Prostate gland (tissue), 2 donors: ENCODE measurements around the gene AGPAT2. TPM values are rescaled to one million over a fixed set of nuclear protein-coding genes. Genes with fewer than 3 reads are reported as not detected.
A peak's percentile ranks its signal among the peaks of the same experiment; 100 is the strongest.

Experiments used
- DNase-seq: peaks from one replicate; pipeline ENCODE4 v3.0.0-alpha.2; 2019; ENCODE audit warnings: low spot score
- H3K27ac ChIP-seq, 2 donors: fragments of 200-600 bp; sonication (generic); 2 replicates each; pipeline ENCODE4 v1.5.1; 2017 to 2019
- H3K27me3 ChIP-seq: fragments of 200-600 bp; sonication (generic); replicated peaks from 2 replicates; pipeline ENCODE4 v1.5.1; 2019; ENCODE audit not compliant: insufficient read depth
- H3K36me3 ChIP-seq, 2 donors: fragments of 200-600 bp; sonication (generic); 1 replicate in 1 of 2; 2 replicates in 1 of 2; pipeline versions ENCODE4 v1.5.1 to v1.8.1; 2017 to 2019
- H3K4me1 ChIP-seq: fragments of 200-600 bp; sonication (generic); replicated peaks from 2 replicates; pipeline ENCODE4 v1.5.1; 2019
- H3K4me3 ChIP-seq, 2 donors: fragments of 200-600 bp; sonication (generic); 2 replicates each; pipeline ENCODE4 v1.5.1; 2017 to 2019
- H3K9me3 ChIP-seq: fragments of 200-600 bp; sonication (generic); 2 replicates; pipeline ENCODE4 v1.5.1; 2017
- CTCF ChIP-seq, 4 experiments: fragments of 200-600 bp in 2 of 4; fragments of 450-650 bp in 2 of 4; sonication (generic) in 2 of 4; IDR thresholded peaks; 1 replicate in 3 of 4; 2 replicates in 1 of 4; pipeline ENCODE4 v1.5.1; 2016 to 2019; ENCODE audit warnings: antibody characterized with exemption in 4 of 4, mild to moderate bottlenecking in 2 of 4, moderate library complexity in 2 of 4
- POLR2A ChIP-seq: fragments of 450-650 bp; IDR thresholded peaks from one replicate; pipeline ENCODE4 v1.6.1; 2016; ENCODE audit warnings: antibody characterized with exemption, mild to moderate bottlenecking
- POLR2AphosphoS5 ChIP-seq: sonication (generic); formaldehyde crosslinking; IDR thresholded peaks from one replicate; pipeline ENCODE4 v1.6.1; 2017; ENCODE audit warnings: antibody characterized with exemption
- WGBS: methylation state at CpG from one replicate; pipeline ENCODE4 v1.1.5; 2018; 5-methylcytosine and 5-hydroxymethylcytosine counted together
- intact Hi-C: fragments of 100-400 bp; cut with DNase I; formaldehyde crosslinking; loops from one replicate; pipeline ENCODE4 v1.14.2; 2022
- total RNA-seq, 2 donors: library from RNA; depleted of rRNA; stranded (reverse); fragments of >200 nt; gene quantifications; one replicate each; pipeline ENCODE4 v1.1.0, GENCODE V29; 2016

Gene AGPAT2
- total RNA-seq, 2 donors from 2014 or later, result 44.9 to 50.0 TPM

GRCh38 chr9:136631038-136632000 lies 55.9 kb downstream of the AGPAT2 start:
- H3K27me3 ChIP-seq, result no peaks in the 10 kb centered on the region
- intact Hi-C loops, result no loop called here
- H3K4me3 ChIP-seq, result no peak overlapping the region
- no peak overlapping the region for H3K27ac ChIP-seq
- peak; percentile 64 for DNase-seq
- no peaks in the 10 kb centered on the region for H3K4me1 ChIP-seq
- TF ChIP-seq POLR2AphosphoS5, result peak; percentile 29
- no peak for TF ChIP-seq POLR2A
- peak; percentile 68 to 90 (median 84) for TF ChIP-seq CTCF (IDR thresholded peaks at IDR 0.05)
- 51% methylated on average over 31 of the region's 31 CpGs for WGBS
- H3K9me3 ChIP-seq, result no peaks in the 10 kb centered on the region
- H3K36me3 ChIP-seq, result no peaks in the 10 kb centered on the region

- Histone ChIP-seq H3K36me3 (no peaks in the 10 kb centered on the region), H3K27me3 (no peaks in the 10 kb centered on the region), H3K4me3 (no peak overlapping the region), H3K4me1 (no peaks in the 10 kb centered on the region), H3K27ac (no peak overlapping the region), H3K9me3 (no peaks in the 10 kb centered on the region)
- 64% methylated on average over 12 of the region's 12 CpGs for WGBS
- TF ChIP-seq POLR2AphosphoS5, result no peak
- TF ChIP-seq CTCF (IDR thresholded peaks at IDR 0.05), result no peak
- TF ChIP-seq POLR2A, result no peak
- intact Hi-C loops, result loop anchor here (1.0 kb wide), 1 partner anchor 144 kb away; no protein-coding TSS in a partner anchor
- DNase-seq, result no peak
These were observed 56.6 kb downstream of the AGPAT2 start for GRCh38 chr9:136630662-136630992.

- Histone ChIP-seq H3K36me3 (no peaks in the 10 kb centered on the region), H3K4me1 (peaks cover 4% of the 10 kb centered on the region), H3K9me3 (no peaks in the 10 kb centered on the region), H3K27me3 (no peaks in the 10 kb centered on the region), H3K27ac (no peak overlapping the region), H3K4me3 (no peak overlapping the region)
- TF ChIP-seq POLR2AphosphoS5, result no peak
- peak in 2 of 4 experiments; percentile 47 to 56 for TF ChIP-seq CTCF (IDR thresholded peaks at IDR 0.05)
- 40% methylated on average over 19 of the region's 19 CpGs for WGBS
- no peak for DNase-seq
- intact Hi-C loops, result loop anchor here (1.0 kb wide), 1 partner anchor 144 kb away; no protein-coding TSS in a partner anchor
These were observed 57.2 kb downstream of the AGPAT2 start for GRCh38 chr9:136629879-136630661.

GRCh38 chr9:136629001-136629878 lies 58.0 kb downstream of the AGPAT2 start:
- no peak for TF ChIP-seq POLR2AphosphoS5
- TF ChIP-seq CTCF (IDR thresholded peaks at IDR 0.05), result no peak

More at GRCh38 chr9:136629001-136629878, 58.0 kb downstream of the AGPAT2 start:
- Histone ChIP-seq H3K9me3 (no peaks in the 10 kb centered on the region), H3K36me3 (no peaks in the 10 kb centered on the region), H3K4me1 (peaks cover 7% of the 10 kb centered on the region), H3K4me3 (no peak overlapping the region), H3K27ac (no peak overlapping the region), H3K27me3 (no peaks in the 10 kb centered on the region)
- WGBS, result 82% methylated on average over 19 of the region's 22 CpGs
- DNase-seq, result no peak
- intact Hi-C loops, result no loop called here
